Heart right ventricle (tissue), 16 donors: ENCODE results near the gene PRICKLE2. TPM values are rescaled to one million over a fixed set of nuclear protein-coding genes. Genes with fewer than 3 reads are reported as not detected.

Source experiments
- ATAC-seq, 8 donors: fragments of 200-7000 bp; cut with Tn5 transposase; one replicate each; pipeline ENCODE4 v1.9.1; 2020; ENCODE audit warnings: mild to moderate bottlenecking in 8 of 8, moderate library complexity in 8 of 8, moderate number of reproducible peaks in 1 of 8
- DNase-seq, 2 donors: peaks; one replicate each; pipeline ENCODE4 v3.0.0-alpha.2; 2020
- H3K27ac ChIP-seq, 10 donors: fragments of 200-600 bp; sonication (generic) in 2 of 10; one replicate each; pipeline versions ENCODE4 v1.5.0 to v1.8.0; 2020 to 2022; ENCODE audit warnings: mild to moderate bottlenecking in 3 of 10
- H3K27me3 ChIP-seq, 7 donors: fragments of 200-600 bp; one replicate each; pipeline ENCODE4 v1.8.0; 2021 to 2022; ENCODE audit warnings: mild to moderate bottlenecking in 2 of 7
- H3K36me3 ChIP-seq, 9 donors: fragments of 200-600 bp; sonication (generic) in 1 of 9; one replicate each; pipeline versions ENCODE4 v1.5.0 to v1.8.0; 2020 to 2022; ENCODE audit warnings: mild to moderate bottlenecking in 2 of 9
- H3K4me1 ChIP-seq, 9 donors: fragments of 200-600 bp; sonication (generic) in 1 of 9; one replicate each; pipeline versions ENCODE4 v1.5.0 to v1.8.0; 2020 to 2022; ENCODE audit warnings: mild to moderate bottlenecking in 4 of 9
- H3K4me3 ChIP-seq, 10 donors: fragments of 200-600 bp; sonication (generic) in 2 of 10; one replicate each; pipeline versions ENCODE4 v1.5.0 to v1.8.0; 2020 to 2022; ENCODE audit warnings: mild to moderate bottlenecking in 7 of 10, moderate library complexity in 2 of 10
- H3K9me3 ChIP-seq, 11 donors: fragments of 200-600 bp in 10 of 11; sonication (generic) in 2 of 11; one replicate each; pipeline versions ENCODE4 v1.5.0 to v1.8.0; 2013 to 2022; ENCODE audit warnings: mild to moderate bottlenecking in 2 of 11, control low read depth in 1 of 11, moderate library complexity in 1 of 11
- CTCF ChIP-seq, 9 donors: fragments of 200-600 bp; sonication (generic) in 2 of 9; IDR thresholded peaks; one replicate each; pipeline versions ENCODE4 v1.5.0 to v1.8.0; 2021 to 2022; ENCODE audit warnings: antibody characterized with exemption in 9 of 9, mild to moderate bottlenecking in 5 of 9, moderate library complexity in 1 of 9
- WGBS, 2 donors: extraction: QIAGEN DNeasy Blood & Tissue Kit; methylation state at CpG; one replicate each; pipeline ENCODE4 v1.1.7; 2013; ENCODE audit warnings: inconsistent platforms in 1 of 2; 5-methylcytosine and 5-hydroxymethylcytosine counted together
- intact Hi-C, 10 donors: fragments of 100-400 bp; cut with DNase I; formaldehyde crosslinking; loops; one replicate each; pipeline versions ENCODE4 v1.11.1 to v1.14.2; 2022
- polyA plus RNA-seq, 2 donors: library from polyadenylated mRNA; stranded (reverse); fragments of 200-250 nt; gene quantifications; one replicate each; pipeline ENCODE4 v1.2.3, GENCODE V29; 2013
- total RNA-seq, 10 donors: library from RNA; stranded (reverse); fragmentation: NEBNext Ultra II Directional in 3 of 10; extraction: Animal tissue kit (Norgen Biotek cat#: 25700) in 3 of 10; gene quantifications; one replicate each; pipeline versions ENCODE4 v1.2.1 to v1.2.4, GENCODE V29; 2021 to 2023
- donor health status: Arrhythmogenic right ventricular cardiomyopathy.
- donor health status: ischemic (EF 13 %, LVEDD 7.1; RV severe dilation, severe dysfunction).
- donor health status: healthy with polysubstance abuse.
- donor health status: DM: no; HTN: yes; CAD: no.
- donor health status: DM: no; HTN: no; CAD: no.
- donor health status: ischemic (EF 25% LVEDD 6.9; RV normal size, moderate dysfunction).
- donor health status: ischemic (EF 25% LVEDD 5.7; RV mildly dilated, moderate dysfunction).
- donor health status: healthy.
- donor health status: DM: yes; HTN: yes; CAD: no.
- donor health status: Ischemic cardiomyopathy.
- donor health status: ischemic (EF 35%, LVEDD 5.7; RV mildly dilated, moderate dysfunction).
- donor health status: nonischemic (EF 11% LVEDD 7.7; RV severe dilation, severe dysfunction).
- donor health status: DM: yes; HTN: yes; CAD: no.
- donor health status: PGD.
- donor health status: ischemic (EF 29% LVEDD 5.4; RV normal size, mild dysfunction).
- donor health status: nonischemic (EF 23%, LVEDD 6.1; RV moderate dilation, normal function).

Gene PRICKLE2
- total and polyA plus RNA-seq, 12 donors = 1.8 to 12.2 (median 8.1) TPM

DNA sequence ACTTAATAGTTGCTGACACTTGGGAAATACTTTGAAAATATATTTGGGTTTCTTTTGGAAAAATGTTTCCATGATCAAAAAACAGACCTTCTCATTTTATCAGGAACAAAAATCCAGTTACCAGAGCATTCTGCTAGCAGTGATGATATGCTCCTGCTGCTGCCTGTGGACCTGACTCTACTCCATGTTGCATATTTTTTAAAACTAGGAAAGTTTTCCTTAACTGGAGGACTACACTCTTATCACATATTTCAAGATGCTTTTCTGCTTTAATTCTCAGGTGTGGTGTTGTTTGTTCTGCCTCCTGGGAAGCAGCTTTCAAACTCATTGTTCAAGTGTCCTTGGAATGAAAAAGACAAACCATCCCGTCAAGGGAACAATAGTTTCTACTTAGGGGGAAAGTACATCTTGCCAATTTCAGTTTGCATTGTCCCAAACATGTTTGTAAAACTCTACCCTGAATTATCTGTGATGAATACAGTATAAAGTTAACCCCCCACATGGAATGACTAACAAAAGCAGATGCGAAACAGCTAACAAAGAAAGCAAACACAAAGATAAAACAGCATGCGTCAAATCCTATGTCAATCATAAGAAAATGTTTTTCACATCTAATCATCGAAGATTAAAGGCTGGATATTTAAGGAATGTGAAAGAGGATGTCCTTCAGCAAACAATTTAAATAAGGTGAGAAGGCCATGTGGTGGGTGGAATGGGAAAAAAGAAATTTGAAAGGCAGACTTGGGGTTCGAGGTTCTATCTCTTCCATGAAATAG lies 161.9 kb downstream of the PRICKLE2 start:
- Histone ChIP-seq H3K36me3 (no peaks in the 10 kb centered on the region), H3K9me3 (no peaks in the 10 kb centered on the region), H3K27ac (peak overlapping the region in 7 of 10 donors; percentile 14 to 65 (median 40)), H3K4me3 (no peak overlapping the region), H3K27me3 (no peaks in the 10 kb centered on the region), H3K4me1 (peaks cover 0 to 24% (median 9%) of the 10 kb centered on the region in 9 donors)
- intact Hi-C loops = no loop called here
- ATAC-seq = peak in 6 of 8 donors; percentile 31 to 73 (median 58)
- DNase-seq = no peak
- no peak for TF ChIP-seq CTCF (IDR thresholded peaks at IDR 0.05)
- WGBS, 2 donors = 64 to 74% methylated on average over 5 of the region's 5 CpGs

GRCh38 chr3:64061628-64062027 lies 163.6 kb downstream of the PRICKLE2 start:
- no peak overlapping the region for H3K4me3 ChIP-seq
- WGBS, 2 donors = 93 to 94% methylated on average over 5 of the region's 5 CpGs
- DNase-seq (no peak), ATAC-seq (no peak)
- H3K27me3 ChIP-seq = no peaks in the 10 kb centered on the region
- intact Hi-C loops = no loop called here
- H3K4me1 ChIP-seq = peaks cover 0 to 11% (median 0%) of the 10 kb centered on the region in 9 donors
- TF ChIP-seq CTCF (IDR thresholded peaks at IDR 0.05) = no peak
- no peak overlapping the region for H3K27ac ChIP-seq
- no peaks in the 10 kb centered on the region for H3K36me3 ChIP-seq
- peaks cover 0 to 2% (median 0%) of the 10 kb centered on the region in 11 donors for H3K9me3 ChIP-seq

DNA sequence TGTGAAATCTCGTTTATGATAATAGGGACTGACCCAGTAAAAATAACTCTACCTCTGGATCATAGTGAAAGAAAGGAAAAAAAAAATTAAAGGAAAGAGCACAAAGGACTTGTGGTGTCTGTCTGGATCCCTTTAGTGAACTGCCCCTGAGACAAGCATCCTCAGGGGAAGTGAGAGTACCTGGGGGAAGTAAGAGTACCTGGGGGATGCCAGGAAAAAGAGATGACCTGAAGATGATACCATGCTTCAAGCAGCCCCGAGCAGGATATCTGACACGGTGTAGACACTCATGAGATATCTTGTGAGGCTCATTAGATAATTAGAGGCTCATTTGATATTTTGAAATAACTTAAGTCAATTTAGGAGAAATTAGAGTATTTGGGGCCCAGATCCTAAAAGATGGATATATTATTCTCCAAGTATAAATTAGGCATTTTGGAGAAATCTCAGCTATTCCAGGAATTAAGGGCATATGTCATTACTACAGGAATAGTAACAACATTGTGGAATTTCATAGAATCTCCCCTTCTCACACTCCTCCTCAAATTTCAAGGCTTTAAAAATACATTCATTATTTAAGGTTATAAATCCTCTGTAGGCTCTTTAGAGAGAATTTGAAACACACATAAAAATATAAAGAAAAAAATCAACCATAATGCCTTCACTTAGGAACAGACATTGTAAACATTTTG lies 165.6 kb downstream of the PRICKLE2 start:
- Histone ChIP-seq H3K9me3 (peaks cover 0 to 2% (median 0%) of the 10 kb centered on the region in 11 donors), H3K27me3 (no peaks in the 10 kb centered on the region), H3K4me3 (no peak overlapping the region), H3K27ac (no peak overlapping the region), H3K36me3 (no peaks in the 10 kb centered on the region), H3K4me1 (peaks cover 0 to 14% (median 3%) of the 10 kb centered on the region in 9 donors)
- intact Hi-C loops = no loop called here
- no peak for DNase-seq
- WGBS, 2 donors = 72 to 77% methylated on average over 3 of the region's 3 CpGs
- no peak for TF ChIP-seq CTCF (IDR thresholded peaks at IDR 0.05)
- ATAC-seq = no peak

- DNase-seq = no peak
- no peak for TF ChIP-seq CTCF (IDR thresholded peaks at IDR 0.05)
- no peaks in the 10 kb centered on the region for H3K36me3 ChIP-seq
- H3K4me3 ChIP-seq = no peak overlapping the region
- intact Hi-C loops = no loop called here
- 57 to 58% methylated on average over 4 of the region's 4 CpGs for WGBS, 2 donors
- no peaks in the 10 kb centered on the region for H3K27me3 ChIP-seq
- peaks cover 0 to 2% (median 0%) of the 10 kb centered on the region in 11 donors for H3K9me3 ChIP-seq
- peak in 1 of 8 donors; percentile 52 for ATAC-seq
- no peak overlapping the region for H3K27ac ChIP-seq
- H3K4me1 ChIP-seq = peaks cover 0 to 20% (median 6%) of the 10 kb centered on the region in 9 donors
Measured at GRCh38 chr3:64058566-64058965, 166.7 kb downstream of the PRICKLE2 start.
